ENCODE measurements around the gene USP46.
A peak's percentile ranks its signal among the peaks of the same experiment; 100 is the strongest.

USP46 gene

DNA sequence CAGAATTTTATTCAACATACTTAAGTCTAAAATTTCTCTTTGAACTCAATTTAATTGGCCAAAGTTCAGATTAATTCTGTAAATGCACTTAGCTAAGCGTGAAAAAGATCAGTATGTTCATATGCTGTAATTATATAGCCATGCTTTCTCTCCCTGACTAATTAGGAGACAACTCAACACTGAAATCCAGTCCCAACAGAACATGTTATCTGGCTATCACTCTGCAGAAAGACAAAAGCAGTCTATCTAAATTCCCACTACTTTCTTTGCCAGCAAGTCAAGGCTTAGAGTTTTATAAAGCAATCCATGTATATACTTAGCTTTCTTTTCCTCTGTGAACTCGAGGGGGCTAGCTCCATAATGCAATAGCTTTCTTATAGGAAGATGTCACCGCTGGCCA, 16.0 kb upstream of the USP46 start:
- Histone ChIP-seq H3K36me3 (ENCODE audit: control insufficient read depth, insufficient read depth, low read length) (no peaks in the 10 kb centered on the region), H3K4me1 (ENCODE audit: control insufficient read depth, insufficient read depth, low read length) (peaks cover 8% of the 10 kb centered on the region), H3K4me3 (ENCODE audit: low read length) (no peak overlapping the region)

GRCh38 chr4:52670739-52671138, 11.6 kb upstream of the USP46 start:
- H3K27me3 ChIP-seq (ENCODE audit: control insufficient read depth, insufficient read depth, low read length), result no peaks in the 10 kb centered on the region
- H3K4me1 ChIP-seq (ENCODE audit: control insufficient read depth, insufficient read depth, low read length), result peaks cover 11% of the 10 kb centered on the region
- no peaks in the 10 kb centered on the region for H3K36me3 ChIP-seq (ENCODE audit: control insufficient read depth, insufficient read depth, low read length)
- H3K9me3 ChIP-seq (ENCODE audit: control insufficient read depth, low read length), result no peaks in the 10 kb centered on the region
- no peak overlapping the region for H3K4me3 ChIP-seq (ENCODE audit: low read length)
- H3K9ac ChIP-seq (ENCODE audit: low read length), result no peak overlapping the region

More for the DNA sequence above, 16.0 kb upstream of the USP46 start:
- H3K9ac ChIP-seq (ENCODE audit: low read length), result no peak overlapping the region
- no peaks in the 10 kb centered on the region for H3K9me3 ChIP-seq (ENCODE audit: control insufficient read depth, low read length)
- no peaks in the 10 kb centered on the region for H3K27me3 ChIP-seq (ENCODE audit: control insufficient read depth, insufficient read depth, low read length)

DNA sequence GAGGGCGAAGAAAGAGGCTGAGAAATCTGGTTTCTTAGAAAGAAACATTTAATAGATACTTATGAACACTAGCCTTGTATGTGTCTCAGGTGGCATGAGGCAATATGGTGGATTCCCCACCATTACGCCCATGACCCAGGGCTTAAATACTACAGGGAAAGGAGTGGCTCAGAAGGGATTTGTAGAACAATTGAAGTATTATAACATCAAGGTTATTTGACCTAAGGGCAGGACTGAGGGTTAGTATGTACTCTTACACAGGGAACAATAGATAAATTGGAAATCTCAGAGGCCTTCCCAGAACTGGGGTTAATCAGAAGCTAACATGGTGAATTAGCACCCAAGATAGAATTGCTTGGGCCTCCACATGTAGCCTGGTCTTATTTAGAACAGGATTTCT, 11.0 kb upstream of the USP46 start:
- Histone ChIP-seq H3K27me3 (ENCODE audit: control insufficient read depth, insufficient read depth, low read length) (no peaks in the 10 kb centered on the region), H3K4me1 (ENCODE audit: control insufficient read depth, insufficient read depth, low read length) (peaks cover 11% of the 10 kb centered on the region), H3K9ac (ENCODE audit: low read length) (no peak overlapping the region), H3K4me3 (ENCODE audit: low read length) (no peak overlapping the region), H3K36me3 (ENCODE audit: control insufficient read depth, insufficient read depth, low read length) (no peaks in the 10 kb centered on the region), H3K9me3 (ENCODE audit: control insufficient read depth, low read length) (no peaks in the 10 kb centered on the region)

DNA sequence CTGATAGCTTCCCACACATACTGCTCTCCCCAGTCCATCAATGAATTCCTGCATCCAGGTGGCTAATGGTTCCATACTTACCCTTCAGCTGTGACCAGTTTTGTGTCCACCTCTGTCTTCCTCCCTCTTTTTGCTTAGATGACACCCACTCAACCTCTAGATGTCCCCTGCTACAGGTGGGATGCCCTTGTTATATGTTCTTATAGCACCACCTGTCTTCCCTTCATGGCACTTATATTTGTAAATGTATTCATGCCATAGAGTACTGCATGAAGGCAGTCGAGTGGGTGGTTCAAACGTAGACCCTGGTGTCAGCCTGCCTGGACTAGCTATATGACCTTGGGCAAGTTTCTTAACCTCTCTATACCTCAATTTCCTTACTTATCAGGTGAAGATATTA, 6.5 kb upstream of the USP46 start:
- no peak overlapping the region for H3K4me3 ChIP-seq (ENCODE audit: low read length)
- no peaks in the 10 kb centered on the region for H3K36me3 ChIP-seq (ENCODE audit: control insufficient read depth, insufficient read depth, low read length)
- H3K27me3 ChIP-seq (ENCODE audit: control insufficient read depth, insufficient read depth, low read length), result no peaks in the 10 kb centered on the region
- H3K9ac ChIP-seq (ENCODE audit: low read length), result no peak overlapping the region
- H3K4me1 ChIP-seq (ENCODE audit: control insufficient read depth, insufficient read depth, low read length), result peaks cover 16% of the 10 kb centered on the region
- H3K9me3 ChIP-seq (ENCODE audit: control insufficient read depth, low read length), result no peaks in the 10 kb centered on the region

GRCh38 chr4:52664479-52664878, 5.4 kb upstream of the USP46 start:
- Histone ChIP-seq H3K27me3 (ENCODE audit: control insufficient read depth, insufficient read depth, low read length) (no peaks in the 10 kb centered on the region), H3K4me3 (ENCODE audit: low read length) (no peak overlapping the region), H3K9me3 (ENCODE audit: control insufficient read depth, low read length) (no peaks in the 10 kb centered on the region), H3K36me3 (ENCODE audit: control insufficient read depth, insufficient read depth, low read length) (no peaks in the 10 kb centered on the region), H3K9ac (ENCODE audit: low read length) (no peak overlapping the region), H3K4me1 (ENCODE audit: control insufficient read depth, insufficient read depth, low read length) (peaks cover 15% of the 10 kb centered on the region)

DNA sequence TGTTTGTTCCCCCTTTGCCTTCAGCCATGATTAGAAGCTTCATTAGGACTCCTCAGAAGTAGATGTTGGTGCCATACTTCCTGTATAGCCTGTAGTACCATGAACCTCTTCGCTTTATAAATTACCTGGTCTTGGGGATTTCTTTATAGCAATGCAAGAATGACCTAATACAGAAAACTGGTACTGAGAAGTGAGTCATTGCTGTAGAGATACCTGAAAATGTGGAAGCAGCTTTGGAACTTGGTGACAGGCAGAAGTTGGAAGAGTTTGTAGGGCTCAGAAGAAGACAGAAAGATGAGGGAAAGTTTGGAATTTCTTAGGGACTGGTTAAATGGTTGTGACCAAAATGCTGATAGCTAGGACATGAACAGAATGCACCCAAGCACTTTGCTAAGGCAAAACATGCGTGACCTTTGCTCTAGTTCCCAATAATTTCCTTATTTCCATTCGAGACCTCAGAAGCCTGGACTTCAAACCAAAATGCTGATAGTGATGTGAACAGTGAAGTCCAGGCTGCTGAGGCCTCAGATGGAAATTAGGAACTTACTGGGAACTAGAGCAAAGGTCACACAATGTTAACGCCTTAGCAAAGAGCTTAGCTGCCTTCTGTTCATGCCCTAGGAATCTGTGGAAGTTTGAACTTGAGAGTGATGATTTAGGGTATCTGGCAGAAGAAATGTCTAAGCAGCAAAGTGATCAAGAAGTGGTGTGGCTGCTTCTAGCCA, 3.0 kb upstream of the USP46 start:
- no peak overlapping the region for H3K4me3 ChIP-seq (ENCODE audit: low read length)
- H3K9ac ChIP-seq (ENCODE audit: low read length), result no peak overlapping the region
- no peaks in the 10 kb centered on the region for H3K27me3 ChIP-seq (ENCODE audit: control insufficient read depth, insufficient read depth, low read length)
- no peaks in the 10 kb centered on the region for H3K9me3 ChIP-seq (ENCODE audit: control insufficient read depth, low read length)
- no peaks in the 10 kb centered on the region for H3K36me3 ChIP-seq (ENCODE audit: control insufficient read depth, insufficient read depth, low read length)
- peaks cover 25% of the 10 kb centered on the region for H3K4me1 ChIP-seq (ENCODE audit: control insufficient read depth, insufficient read depth, low read length)

DNA sequence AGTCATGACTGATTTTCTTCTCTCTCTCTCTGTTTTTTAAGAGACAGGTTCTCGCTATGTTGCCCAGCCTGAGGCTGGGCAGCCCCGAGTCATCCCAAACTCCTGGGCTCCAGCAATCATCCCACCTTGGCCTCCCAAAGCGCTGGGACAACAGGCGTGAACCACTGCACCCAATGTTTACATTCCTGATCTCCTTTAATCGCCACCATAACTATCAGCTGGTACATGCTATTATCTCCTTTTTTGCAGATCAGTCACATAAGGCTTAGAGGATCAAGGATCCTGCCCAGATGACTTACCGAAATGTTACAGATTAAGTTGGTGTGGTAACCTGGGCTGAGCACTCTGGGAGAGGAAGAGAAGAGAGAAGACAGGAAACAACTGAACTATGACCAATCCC, 1.5 kb upstream of the USP46 start:
- Histone ChIP-seq H3K9ac (ENCODE audit: low read length) (no peak overlapping the region), H3K27me3 (ENCODE audit: control insufficient read depth, insufficient read depth, low read length) (no peaks in the 10 kb centered on the region), H3K4me3 (ENCODE audit: low read length) (no peak overlapping the region), H3K4me1 (ENCODE audit: control insufficient read depth, insufficient read depth, low read length) (peaks cover 29% of the 10 kb centered on the region), H3K9me3 (ENCODE audit: control insufficient read depth, low read length) (no peaks in the 10 kb centered on the region), H3K36me3 (ENCODE audit: control insufficient read depth, insufficient read depth, low read length) (no peaks in the 10 kb centered on the region)

DNA sequence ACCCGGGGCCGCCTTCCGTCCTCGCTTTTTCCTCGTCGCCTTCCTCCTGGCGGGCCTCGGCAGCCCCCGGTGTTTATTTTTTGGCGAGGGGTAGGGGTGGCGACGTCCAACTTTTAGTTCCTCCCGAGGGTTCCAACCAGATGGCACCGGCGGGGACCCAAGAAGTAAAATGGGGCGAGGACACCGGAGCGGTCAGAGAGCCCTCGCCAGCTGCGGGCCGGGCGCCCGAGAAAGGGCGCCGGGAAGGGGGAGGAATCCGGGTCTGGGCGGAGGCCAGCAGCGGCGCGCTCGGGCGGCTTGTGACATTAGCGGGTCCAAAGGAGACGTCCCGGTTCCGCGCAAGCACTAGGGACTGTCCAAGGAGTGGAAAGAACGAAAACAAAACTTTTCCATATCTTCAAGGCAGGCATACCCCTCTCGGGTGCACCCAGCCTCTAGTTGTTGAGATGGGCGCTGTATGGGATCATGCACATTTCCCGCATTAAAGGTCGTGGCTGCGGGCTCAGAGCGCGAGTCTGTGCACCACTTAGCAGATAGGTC, 691 bp upstream of the USP46 start:
- Histone ChIP-seq H3K4me3 (ENCODE audit: low read length) (peak overlapping the region; percentile 70), H3K4me1 (ENCODE audit: control insufficient read depth, insufficient read depth, low read length) (peaks cover 29% of the 10 kb centered on the region), H3K27me3 (ENCODE audit: control insufficient read depth, insufficient read depth, low read length) (no peaks in the 10 kb centered on the region), H3K9ac (ENCODE audit: low read length) (peak overlapping the region; percentile 90), H3K9me3 (ENCODE audit: control insufficient read depth, low read length) (no peaks in the 10 kb centered on the region), H3K36me3 (ENCODE audit: control insufficient read depth, insufficient read depth, low read length) (no peaks in the 10 kb centered on the region)

- Histone ChIP-seq H3K27me3 (ENCODE audit: control insufficient read depth, insufficient read depth, low read length) (no peaks in the 10 kb centered on the region), H3K9ac (ENCODE audit: low read length) (peak overlapping the region; percentile 79), H3K4me3 (ENCODE audit: low read length) (peak overlapping the region; percentile 22), H3K4me1 (ENCODE audit: control insufficient read depth, insufficient read depth, low read length) (peaks cover 29% of the 10 kb centered on the region), H3K9me3 (ENCODE audit: control insufficient read depth, low read length) (no peaks in the 10 kb centered on the region), H3K36me3 (ENCODE audit: control insufficient read depth, insufficient read depth, low read length) (no peaks in the 10 kb centered on the region)
Observed at GRCh38 chr4:52658641-52659000, 480 bp downstream of the USP46 start.

GRCh38 chr4:52657618-52658501, 1.2 kb downstream of the USP46 start:
- H3K27me3 ChIP-seq (ENCODE audit: control insufficient read depth, insufficient read depth, low read length), result no peaks in the 10 kb centered on the region
- no peaks in the 10 kb centered on the region for H3K36me3 ChIP-seq (ENCODE audit: control insufficient read depth, insufficient read depth, low read length)
- peak overlapping the region; percentile 22 for H3K4me3 ChIP-seq (ENCODE audit: low read length)
- H3K9me3 ChIP-seq (ENCODE audit: control insufficient read depth, low read length), result no peaks in the 10 kb centered on the region
- peaks cover 29% of the 10 kb centered on the region for H3K4me1 ChIP-seq (ENCODE audit: control insufficient read depth, insufficient read depth, low read length)
- H3K9ac ChIP-seq (ENCODE audit: low read length), result peak overlapping the region; percentile 79

DNA sequence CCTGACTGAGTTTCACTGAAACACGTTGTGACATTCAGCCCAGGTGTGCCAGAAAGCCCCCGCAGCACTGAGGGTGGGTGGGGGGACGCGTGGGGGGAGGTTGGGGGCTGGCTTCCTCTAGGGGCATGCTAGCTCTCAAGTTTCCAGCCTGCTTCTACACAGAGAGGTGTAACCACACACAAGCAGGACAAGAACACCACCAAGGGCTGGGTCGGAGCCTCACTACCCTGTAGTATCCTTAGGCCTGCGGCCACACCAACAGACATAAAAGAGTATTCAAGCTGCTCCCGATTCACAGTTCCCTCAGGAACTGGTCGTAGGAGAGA, 1.8 kb downstream of the USP46 start:
- Histone ChIP-seq H3K4me3 (ENCODE audit: low read length) (no peak overlapping the region), H3K27me3 (ENCODE audit: control insufficient read depth, insufficient read depth, low read length) (no peaks in the 10 kb centered on the region), H3K9me3 (ENCODE audit: control insufficient read depth, low read length) (no peaks in the 10 kb centered on the region), H3K9ac (ENCODE audit: low read length) (no peak overlapping the region), H3K36me3 (ENCODE audit: control insufficient read depth, insufficient read depth, low read length) (no peaks in the 10 kb centered on the region), H3K4me1 (ENCODE audit: control insufficient read depth, insufficient read depth, low read length) (peaks cover 28% of the 10 kb centered on the region)

DNA sequence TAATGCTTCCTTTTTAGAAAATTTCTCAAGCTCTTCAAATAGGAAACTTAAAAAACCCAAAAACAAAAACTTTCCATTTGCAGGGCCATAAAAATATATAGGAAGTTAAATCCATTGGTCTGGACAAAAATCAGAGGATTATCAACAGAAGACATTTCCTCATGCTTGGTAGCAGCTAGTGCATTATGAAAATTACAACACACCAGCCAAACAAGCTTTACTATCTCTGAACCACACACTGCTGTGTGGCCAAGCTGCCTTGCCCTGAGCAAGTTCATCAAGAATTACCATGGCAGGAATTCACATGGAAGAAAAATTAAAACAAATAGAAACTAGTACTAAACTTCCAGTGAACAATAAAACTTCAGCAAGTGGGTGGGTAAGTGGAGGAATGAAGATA, 3.6 kb downstream of the USP46 start:
- Histone ChIP-seq H3K4me1 (ENCODE audit: control insufficient read depth, insufficient read depth, low read length) (peaks cover 20% of the 10 kb centered on the region), H3K9me3 (ENCODE audit: control insufficient read depth, low read length) (no peaks in the 10 kb centered on the region), H3K36me3 (ENCODE audit: control insufficient read depth, insufficient read depth, low read length) (no peaks in the 10 kb centered on the region), H3K9ac (ENCODE audit: low read length) (no peak overlapping the region), H3K27me3 (ENCODE audit: control insufficient read depth, insufficient read depth, low read length) (no peaks in the 10 kb centered on the region), H3K4me3 (ENCODE audit: low read length) (no peak overlapping the region)

Data from mucosa of stomach (tissue), 1 donor.